Ascending aorta (tissue), 2 donors: Measurements from ENCODE around the gene SARNP. TPM values are rescaled to one million over a fixed set of nuclear protein-coding genes. Genes with fewer than 3 reads are reported as not detected.

Source experiments
- DNase-seq, 2 donors: peaks; one replicate each; pipeline ENCODE4 v3.0.0-alpha.2; 2019; ENCODE audit warnings: low spot score in 2 of 2
- H3K27ac ChIP-seq, 2 donors: fragments of 200-600 bp; sonication (generic); one replicate each; pipeline ENCODE4 v1.5.1; 2016 to 2017; ENCODE audit warnings: mild to moderate bottlenecking in 1 of 2
- H3K27me3 ChIP-seq: fragments of 200-600 bp; sonication (generic); one replicate; pipeline ENCODE4 v1.5.1; 2017
- H3K36me3 ChIP-seq, 2 donors: fragments of 200-600 bp; sonication (generic); one replicate each; pipeline ENCODE4 v1.5.1; 2016
- H3K4me1 ChIP-seq, 2 donors: fragments of 200-600 bp; sonication (generic); one replicate each; pipeline ENCODE4 v1.5.1; 2016 to 2017; ENCODE audit warnings: mild to moderate bottlenecking in 1 of 2
- H3K4me3 ChIP-seq, 2 donors: fragments of 200-600 bp; sonication (generic); one replicate each; pipeline ENCODE4 v1.5.1; 2016 to 2017; ENCODE audit warnings: mild to moderate bottlenecking in 1 of 2
- H3K9me3 ChIP-seq, 2 donors: fragments of 200-600 bp; sonication (generic); one replicate each; pipeline ENCODE4 v1.5.1; 2016
- intact Hi-C: fragments of 100-400 bp; cut with DNase I; formaldehyde crosslinking; loops from one replicate; pipeline ENCODE4 v1.15.1; 2023
- total RNA-seq: library from RNA; depleted of rRNA; stranded (reverse); fragments of >200 nt; gene quantifications from one replicate; pipeline ENCODE4 v1.1.0, GENCODE V29; 2016
- TF ChIP-seq, protein P1 (sequence below), 3 experiments: fragments of 200-600 bp in 2 of 3; fragments of 450-650 bp in 1 of 3; sonication (generic) in 2 of 3; IDR thresholded peaks; one replicate each; pipeline ENCODE4 v1.5.1; 2016 to 2019; ENCODE audit warnings: antibody characterized with exemption in 3 of 3, mild to moderate bottlenecking in 1 of 3, moderate library complexity in 1 of 3

Gene SARNP
- total RNA-seq, 1 donor from 2014 or later, result 13.4 TPM

GRCh38 chr12:55745361-55746173 lies 72.0 kb downstream of the SARNP start:
- intact Hi-C loops, result no loop called here
- Histone ChIP-seq H3K4me3 (peak overlapping the region; percentile 37 to 96), H3K27ac (peak overlapping the region; percentile 51 to 63), H3K4me1 (peaks cover 13 to 21% of the 10 kb centered on the region in 2 donors), H3K36me3 (peaks cover 0 to under 1% of the 10 kb centered on the region in 2 donors), H3K27me3 (no peaks in the 10 kb centered on the region), H3K9me3 (no peaks in the 10 kb centered on the region)
- DNase-seq, result peak in 1 of 2 donors; percentile 73
- TF ChIP-seq, protein P1, sequence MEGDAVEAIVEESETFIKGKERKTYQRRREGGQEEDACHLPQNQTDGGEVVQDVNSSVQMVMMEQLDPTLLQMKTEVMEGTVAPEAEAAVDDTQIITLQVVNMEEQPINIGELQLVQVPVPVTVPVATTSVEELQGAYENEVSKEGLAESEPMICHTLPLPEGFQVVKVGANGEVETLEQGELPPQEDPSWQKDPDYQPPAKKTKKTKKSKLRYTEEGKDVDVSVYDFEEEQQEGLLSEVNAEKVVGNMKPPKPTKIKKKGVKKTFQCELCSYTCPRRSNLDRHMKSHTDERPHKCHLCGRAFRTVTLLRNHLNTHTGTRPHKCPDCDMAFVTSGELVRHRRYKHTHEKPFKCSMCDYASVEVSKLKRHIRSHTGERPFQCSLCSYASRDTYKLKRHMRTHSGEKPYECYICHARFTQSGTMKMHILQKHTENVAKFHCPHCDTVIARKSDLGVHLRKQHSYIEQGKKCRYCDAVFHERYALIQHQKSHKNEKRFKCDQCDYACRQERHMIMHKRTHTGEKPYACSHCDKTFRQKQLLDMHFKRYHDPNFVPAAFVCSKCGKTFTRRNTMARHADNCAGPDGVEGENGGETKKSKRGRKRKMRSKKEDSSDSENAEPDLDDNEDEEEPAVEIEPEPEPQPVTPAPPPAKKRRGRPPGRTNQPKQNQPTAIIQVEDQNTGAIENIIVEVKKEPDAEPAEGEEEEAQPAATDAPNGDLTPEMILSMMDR (IDR thresholded peaks at IDR 0.05), result no peak

GRCh38 chr12:55744340-55745030 lies 73.0 kb downstream of the SARNP start:
- TF ChIP-seq, protein P1 (IDR thresholded peaks at IDR 0.05), result no peak
- H3K27ac ChIP-seq, result peak overlapping the region; percentile 51 to 63
- peak overlapping the region; percentile 77 to 96 for H3K4me3 ChIP-seq
- no peaks in the 10 kb centered on the region for H3K9me3 ChIP-seq
- peaks cover 13 to 21% of the 10 kb centered on the region in 2 donors for H3K4me1 ChIP-seq
- DNase-seq, result no peak
- no peaks in the 10 kb centered on the region for H3K36me3 ChIP-seq
- H3K27me3 ChIP-seq, result no peaks in the 10 kb centered on the region
- intact Hi-C loops, result loop anchor here (5.0 kb wide), 3 partner anchors 73 to 298 kb away; partner anchors contain the start of genes ORMDL2, PYM1, RPS26 and SARNP

GRCh38 chr12:55743406-55744339 lies 73.9 kb downstream of the SARNP start:
- H3K36me3 ChIP-seq, result no peaks in the 10 kb centered on the region
- peak in 1 of 2 donors; percentile 75 for DNase-seq
- peaks cover 13 to 21% of the 10 kb centered on the region in 2 donors for H3K4me1 ChIP-seq
- H3K27me3 ChIP-seq, result no peaks in the 10 kb centered on the region
- H3K27ac ChIP-seq, result peak overlapping the region; percentile 63 to 76
- H3K4me3 ChIP-seq, result peak overlapping the region; percentile 77 to 96
- intact Hi-C loops, result loop anchor here (5.0 kb wide), 3 partner anchors 74 to 299 kb away; partner anchors contain the start of genes ORMDL2, PYM1, RPS26 and SARNP
- TF ChIP-seq, protein P1 (IDR thresholded peaks at IDR 0.05), result peak in 1 of 3 experiments; percentile 26
- H3K9me3 ChIP-seq, result no peaks in the 10 kb centered on the region

DNA sequence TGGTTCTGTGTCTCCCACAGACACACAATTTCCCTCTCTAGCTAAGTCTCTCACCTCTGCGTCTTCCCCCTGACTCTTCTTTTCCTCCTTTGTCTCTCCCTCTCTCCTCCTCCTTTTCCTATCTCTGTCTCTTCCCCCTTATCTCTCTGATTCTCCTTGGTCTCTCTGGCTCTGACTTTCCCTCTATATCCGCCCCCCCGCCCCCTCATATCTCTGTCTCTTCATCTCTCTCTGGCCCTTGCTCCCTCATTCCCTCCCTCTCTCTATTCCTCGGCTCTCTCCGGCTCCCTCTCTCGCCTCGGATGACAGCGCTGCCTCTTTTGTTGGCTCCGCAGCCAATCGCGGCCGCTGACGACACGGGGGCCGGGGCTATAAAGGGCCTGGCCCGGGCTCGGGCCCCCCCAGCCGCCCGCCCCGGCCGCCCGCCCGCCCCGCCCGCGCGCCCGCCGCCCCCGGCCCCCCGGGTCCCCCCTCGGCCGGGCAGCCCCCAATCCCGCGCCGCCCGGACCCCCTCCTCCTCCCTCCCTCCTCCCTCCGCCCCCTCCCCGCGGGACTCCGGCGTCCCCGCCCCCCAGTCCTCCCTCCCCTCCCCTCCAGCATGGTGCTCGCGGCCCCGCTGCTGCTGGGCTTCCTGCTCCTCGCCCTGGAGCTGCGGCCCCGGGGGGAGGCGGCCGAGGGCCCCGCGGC lies 74.7 kb downstream of the SARNP start, which contains the start of gene GDF11:
Gene GDF11, plus strand, starts transcription at position 404 of the 687 bp plus-strand sequence. Its CDS starts 195 bp downstream, at position 599.
- peak within 1 kb of the TSS; percentile 63 to 76 for H3K27ac ChIP-seq
- TF ChIP-seq, protein P1 (IDR thresholded peaks at IDR 0.05), result no peak
- peak within 1 kb of the TSS; percentile 77 to 96 for H3K4me3 ChIP-seq
- no peaks in the 10 kb centered on the region for H3K9me3 ChIP-seq
- intact Hi-C loops, result loop anchor here (5.0 kb wide), 3 partner anchors 74 to 299 kb away; partner anchors contain the start of genes ORMDL2, PYM1, RPS26 and SARNP
- no peaks in the 10 kb centered on the region for H3K27me3 ChIP-seq
- peaks cover 16 to 25% of the 10 kb centered on the region in 2 donors for H3K4me1 ChIP-seq
- DNase-seq, result peak in 1 of 2 donors; percentile 91
- H3K36me3 ChIP-seq, result no peaks in the 10 kb centered on the region
